Lung (tissue), 12 donors: Measurements from ENCODE around the gene VPS33B. TPM values are rescaled to one million over a fixed set of nuclear protein-coding genes. Genes with fewer than 3 reads are reported as not detected.

ENCODE experiments used
- ATAC-seq: fragments of 200-7000 bp; cut with Tn5 transposase; one replicate; pipeline ENCODE4 v1.9.1; 2020; ENCODE audit warnings: moderate number of reproducible peaks; ENCODE audit not compliant: insufficient read depth, low FRiP score
- DNase-seq, 3 donors: peaks; one replicate each; pipeline ENCODE4 v3.0.0-alpha.2; 2013 to 2017
- H3K27ac ChIP-seq, 2 donors: one replicate each; pipeline ENCODE4 v1.5.1; 2013; ENCODE audit warnings: mild to moderate bottlenecking in 2 of 2, moderate library complexity in 2 of 2, control low read depth in 1 of 2, inconsistent platforms in 1 of 2, low read depth in 1 of 2, low read length in 1 of 2
- H3K27me3 ChIP-seq, 3 donors: one replicate each; pipeline ENCODE4 v1.5.1; 2013; ENCODE audit warnings: low read length in 2 of 3; ENCODE audit not compliant: control insufficient read depth in 3 of 3, insufficient read depth in 3 of 3
- H3K36me3 ChIP-seq, 4 donors: one replicate each; pipeline ENCODE4 v1.5.1; 2013; ENCODE audit warnings: low read length in 4 of 4, mild to moderate bottlenecking in 1 of 4, moderate library complexity in 1 of 4; ENCODE audit not compliant: control insufficient read depth in 4 of 4, insufficient read depth in 4 of 4
- H3K4me1 ChIP-seq, 5 donors: one replicate each; pipeline ENCODE4 v1.5.1; 2013; ENCODE audit warnings: low read length in 5 of 5, mild to moderate bottlenecking in 2 of 5, moderate library complexity in 1 of 5; ENCODE audit not compliant: control insufficient read depth in 5 of 5, insufficient read depth in 5 of 5
- H3K4me3 ChIP-seq: one replicate; pipeline ENCODE4 v1.5.1; 2013; ENCODE audit warnings: mild to moderate bottlenecking, control low read depth, moderate library complexity
- H3K9ac ChIP-seq, 2 donors: one replicate each; pipeline ENCODE4 v1.5.1; 2013; ENCODE audit warnings: low read length in 2 of 2, control low read depth in 1 of 2; ENCODE audit not compliant: insufficient read depth in 1 of 2
- H3K9me3 ChIP-seq, 4 donors: one replicate each; pipeline ENCODE4 v1.5.1; 2013; ENCODE audit warnings: low read length in 3 of 4, mild to moderate bottlenecking in 1 of 4, moderate library complexity in 1 of 4; ENCODE audit not compliant: control insufficient read depth in 4 of 4, insufficient read depth in 3 of 4
- CTCF ChIP-seq: IDR thresholded peaks from 2 replicates; pipeline ENCODE4 v1.5.1; 2012; ENCODE audit warnings: mild to moderate bottlenecking; ENCODE audit errors: control extremely low read depth, extremely low read depth
- WGBS, 2 donors: extraction: QIAGEN DNeasy Blood & Tissue Kit; methylation state at CpG; one replicate each; pipeline ENCODE4 v1.1.7; 2013; 5-methylcytosine and 5-hydroxymethylcytosine counted together
- polyA plus RNA-seq, 2 donors: library from polyadenylated mRNA; stranded (reverse); fragments of 200-250 nt; gene quantifications; one replicate each; pipeline ENCODE4 v1.2.1, GENCODE V29; 2013
- total RNA-seq, 2 donors: library from RNA; depleted of rRNA in 1 of 2; stranded (reverse); fragments of >200 nt in 1 of 2; gene quantifications; one replicate each; pipeline ENCODE4 v1.2.1, GENCODE V29; 2014 to 2021
- donor health status: control.
- donor health status: control.
- donor health status: Bipolar disorder and iron deficiency.
- donor health status: healthy.
- donor health status: DM: yes; HTN: yes; CAD: no.

Gene VPS33B
- total and polyA plus RNA-seq, 4 donors, result 6.5 to 20.7 (median 12.8) TPM

GRCh38 chr15:90953947-90954711 is 68.3 kb downstream of the VPS33B start:
- DNase-seq, result no peak
- 76 to 79% methylated on average over 15 to 16 of the region's 16 CpGs for WGBS, 2 donors
- Histone ChIP-seq H3K9ac (no peak overlapping the region), H3K4me1 (peaks cover 0 to 19% (median 9%) of the 10 kb centered on the region in 5 donors), H3K27ac (peak overlapping the region in 1 of 2 donors; percentile 96), H3K36me3 (peaks cover 2 to 34% (median 25%) of the 10 kb centered on the region in 4 donors), H3K27me3 (no peaks in the 10 kb centered on the region), H3K4me3 (no peak overlapping the region), H3K9me3 (no peaks in the 10 kb centered on the region)
- no peak for TF ChIP-seq CTCF
- no peak for ATAC-seq

DNA sequence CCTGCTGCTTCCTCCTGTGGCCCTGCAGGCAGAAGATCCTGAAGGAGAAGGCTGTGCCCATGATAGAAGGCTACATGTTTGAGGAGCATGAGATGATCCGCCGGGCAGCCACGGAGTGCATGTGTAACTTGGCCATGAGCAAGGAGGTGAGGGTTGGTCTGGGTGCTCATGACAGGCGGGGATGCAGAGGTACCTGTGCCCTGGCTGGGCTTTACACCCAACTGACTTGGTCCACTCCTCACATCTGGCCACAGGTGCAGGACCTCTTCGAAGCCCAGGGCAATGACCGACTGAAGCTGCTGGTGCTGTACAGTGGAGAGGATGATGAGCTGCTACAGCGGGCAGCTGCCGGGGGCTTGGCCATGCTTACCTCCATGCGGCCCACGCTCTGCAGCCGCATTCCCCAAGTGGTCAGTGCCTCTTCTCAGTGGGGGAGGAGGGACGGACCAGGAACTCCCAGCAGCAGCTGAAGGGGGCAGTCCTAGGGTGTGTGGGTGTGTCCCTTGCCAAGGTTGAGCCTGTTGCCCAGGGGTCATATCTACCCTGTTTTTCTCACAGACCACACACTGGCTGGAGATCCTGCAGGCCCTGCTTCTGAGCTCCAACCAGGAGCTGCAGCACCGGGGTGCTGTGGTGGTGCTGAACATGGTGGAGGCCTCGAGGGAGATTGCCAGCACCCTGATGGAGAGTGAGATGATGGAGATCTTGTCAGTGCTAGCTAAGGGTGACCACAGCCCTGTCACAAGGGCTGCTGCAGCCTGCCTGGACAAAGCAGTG is 69.3 kb downstream of the VPS33B start:
- WGBS, 2 donors, result 91 to 94% methylated on average over 14 of the region's 14 CpGs
- no peaks in the 10 kb centered on the region for H3K27me3 ChIP-seq
- H3K4me3 ChIP-seq, result no peak overlapping the region
- no peak for DNase-seq
- peaks cover 0 to 19% (median 9%) of the 10 kb centered on the region in 5 donors for H3K4me1 ChIP-seq
- no peak for ATAC-seq
- no peak overlapping the region for H3K27ac ChIP-seq
- no peak for TF ChIP-seq CTCF
- peaks cover 2 to 42% (median 29%) of the 10 kb centered on the region in 4 donors for H3K36me3 ChIP-seq
- no peaks in the 10 kb centered on the region for H3K9me3 ChIP-seq
- H3K9ac ChIP-seq, result no peak overlapping the region

DNA sequence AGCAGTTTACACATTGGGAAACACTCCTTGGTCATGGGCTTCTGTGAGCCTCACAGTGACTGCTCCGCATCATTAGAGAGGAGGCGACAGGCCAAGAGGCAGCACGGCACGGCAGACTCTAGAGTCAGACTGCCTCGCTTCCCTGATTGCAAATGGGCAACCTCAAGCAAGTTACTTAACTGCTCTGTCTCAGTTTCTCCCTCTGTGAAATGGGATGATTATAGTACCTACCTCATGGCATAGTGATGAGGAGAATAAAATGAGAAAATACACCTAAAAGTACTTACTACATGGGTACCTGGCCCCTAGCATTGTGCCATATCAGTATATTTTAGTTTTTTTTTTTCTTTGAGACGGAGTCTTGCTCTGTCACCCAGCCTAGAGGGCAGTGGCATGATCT is 71.7 kb downstream of the VPS33B start:
- H3K36me3 ChIP-seq, result peaks cover 2 to 61% (median 34%) of the 10 kb centered on the region in 4 donors
- no peak overlapping the region for H3K27ac ChIP-seq
- H3K9ac ChIP-seq, result no peak overlapping the region
- peaks cover 0 to 6% (median 0%) of the 10 kb centered on the region in 5 donors for H3K4me1 ChIP-seq
- no peak overlapping the region for H3K4me3 ChIP-seq
- DNase-seq (no peak), ATAC-seq (no peak)
- no peaks in the 10 kb centered on the region for H3K9me3 ChIP-seq
- TF ChIP-seq CTCF, result no peak
- WGBS, 2 donors, result 98% methylated on average over 6 of the region's 6 CpGs
- no peaks in the 10 kb centered on the region for H3K27me3 ChIP-seq
